Right hindlimb (tissue), 1 donor: ENCODE measurements around the gene SAMD14.

ENCODE experiments used
- DNase-seq: peaks from one replicate; pipeline ENCODE4 v3.0.0-alpha.2; 2018

Gene SAMD14

DNA sequence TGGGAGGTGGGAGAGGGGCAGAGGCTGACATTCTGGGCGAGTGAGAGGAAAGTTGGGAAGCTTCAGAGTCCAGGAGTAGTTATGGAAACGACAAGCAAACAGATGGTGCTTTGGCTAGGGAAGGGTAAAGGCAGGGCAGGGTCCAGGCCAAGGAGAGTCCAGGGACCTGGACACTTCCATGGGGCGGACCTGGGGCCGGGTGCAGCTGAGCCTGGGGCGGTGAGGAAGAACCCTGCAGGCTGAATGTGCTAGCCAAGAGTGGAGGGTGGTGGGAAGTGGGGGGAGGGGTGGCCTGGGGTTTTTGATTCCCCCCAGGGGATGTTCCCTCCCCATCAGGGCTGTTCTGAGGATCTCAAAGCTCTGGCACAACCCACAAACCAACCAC is 17.9 kb upstream of the SAMD14 start:
- DNase-seq = no peak

DNA sequence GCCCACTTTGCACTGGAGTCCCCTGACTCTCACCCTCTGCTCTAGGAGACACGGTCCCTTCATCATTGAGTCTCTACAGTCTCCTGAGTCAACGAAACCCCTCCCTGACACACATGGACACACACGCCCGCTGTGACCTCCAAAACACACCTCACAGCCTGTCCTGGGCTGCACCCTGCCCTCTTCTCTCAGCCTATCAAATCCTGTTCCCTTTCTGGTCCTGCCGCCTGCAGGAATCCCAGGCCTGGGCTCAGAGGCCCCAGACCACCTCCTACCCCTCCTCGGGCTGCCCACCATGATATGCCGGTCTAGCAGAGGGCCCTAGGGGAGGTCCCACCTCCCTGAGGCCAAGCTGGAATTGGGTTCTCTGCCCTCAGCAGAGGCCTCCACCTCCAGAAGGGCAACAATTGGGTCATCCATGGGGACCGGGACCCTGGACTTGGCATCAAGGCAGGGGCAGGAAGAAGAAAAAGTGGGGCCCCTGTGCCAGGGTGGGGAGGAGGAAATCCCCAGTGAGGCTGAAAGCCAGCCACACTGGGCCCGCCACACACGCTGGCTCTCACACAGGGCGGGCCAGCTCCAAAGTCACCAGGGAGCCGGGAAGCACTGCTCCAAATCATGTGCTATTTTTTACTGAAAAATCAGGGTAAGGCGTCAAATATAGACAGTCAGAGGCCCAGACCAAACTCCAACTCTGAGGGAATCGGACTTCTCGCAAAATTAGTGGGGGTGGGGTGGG is 17.1 kb upstream of the SAMD14 start:
- peak; percentile 21 for DNase-seq

DNA sequence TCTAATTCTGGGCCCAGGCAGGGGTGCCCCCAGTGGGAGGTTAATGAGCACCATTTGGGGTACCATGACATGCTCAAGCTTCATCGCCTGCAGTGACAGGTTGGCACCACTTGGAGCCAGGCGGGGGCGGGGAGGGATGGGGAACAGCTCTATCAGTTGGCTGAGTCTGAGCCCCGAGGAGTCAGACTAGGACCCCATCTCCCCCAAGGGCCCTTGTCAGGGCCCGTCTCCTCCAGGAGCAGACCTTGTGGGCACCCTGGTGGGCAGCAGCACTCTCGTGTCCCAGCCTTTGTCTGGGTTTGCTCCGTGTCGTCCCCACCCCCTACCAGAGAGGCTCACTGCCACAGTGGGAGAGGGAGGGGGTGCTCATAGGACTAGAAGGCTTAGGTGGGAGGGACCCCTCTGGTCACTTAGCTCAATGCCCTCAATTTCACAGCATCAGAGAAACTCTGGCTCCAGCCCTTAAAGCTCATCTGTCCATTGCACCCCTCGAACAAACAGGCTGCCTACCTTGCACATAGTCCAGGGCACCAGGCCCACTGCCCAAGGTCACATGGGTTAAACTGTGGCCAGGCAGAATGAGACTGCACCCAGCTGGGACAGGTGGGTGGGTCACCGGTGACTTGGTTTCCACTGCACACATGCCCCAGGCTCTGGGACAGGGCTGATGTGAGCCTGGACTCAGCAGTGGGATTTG is 16.4 kb upstream of the SAMD14 start:
- DNase-seq = peak; percentile 18

DNA sequence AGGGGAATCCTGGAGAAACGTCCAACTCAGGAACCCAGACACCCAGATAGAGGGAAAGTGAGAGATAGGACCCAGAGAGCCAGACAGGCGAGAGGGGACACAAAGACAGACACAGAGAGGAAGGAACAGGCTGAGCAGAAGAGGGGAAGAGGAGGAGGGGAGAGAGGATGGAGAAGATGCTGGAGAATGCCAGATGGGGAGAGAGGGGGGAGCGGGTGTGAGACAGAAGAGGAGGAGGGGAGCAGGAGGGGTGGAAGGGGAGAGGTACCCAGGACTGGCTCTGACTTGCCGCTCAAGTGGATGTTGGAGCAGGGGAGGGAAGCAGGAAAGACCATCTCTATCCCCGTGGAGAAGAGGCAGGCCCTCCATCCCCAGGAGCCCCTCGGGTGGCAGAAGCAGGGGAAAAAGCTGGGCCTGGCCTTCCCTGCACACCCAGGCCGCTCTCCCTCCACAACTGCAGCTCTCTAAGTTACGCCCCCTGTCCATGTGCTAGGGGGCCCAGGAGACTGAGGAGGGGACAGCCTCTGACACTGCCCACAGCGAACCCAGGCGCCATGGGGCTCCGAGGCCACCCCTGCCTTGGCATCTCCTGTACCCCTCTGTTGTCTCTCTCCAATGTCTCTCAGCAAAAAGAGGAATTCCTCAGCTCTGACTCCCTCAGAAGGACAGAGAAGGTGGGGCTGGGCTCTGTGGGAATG is 15.7 kb upstream of the SAMD14 start:
- peak; percentile 24 for DNase-seq

DNA sequence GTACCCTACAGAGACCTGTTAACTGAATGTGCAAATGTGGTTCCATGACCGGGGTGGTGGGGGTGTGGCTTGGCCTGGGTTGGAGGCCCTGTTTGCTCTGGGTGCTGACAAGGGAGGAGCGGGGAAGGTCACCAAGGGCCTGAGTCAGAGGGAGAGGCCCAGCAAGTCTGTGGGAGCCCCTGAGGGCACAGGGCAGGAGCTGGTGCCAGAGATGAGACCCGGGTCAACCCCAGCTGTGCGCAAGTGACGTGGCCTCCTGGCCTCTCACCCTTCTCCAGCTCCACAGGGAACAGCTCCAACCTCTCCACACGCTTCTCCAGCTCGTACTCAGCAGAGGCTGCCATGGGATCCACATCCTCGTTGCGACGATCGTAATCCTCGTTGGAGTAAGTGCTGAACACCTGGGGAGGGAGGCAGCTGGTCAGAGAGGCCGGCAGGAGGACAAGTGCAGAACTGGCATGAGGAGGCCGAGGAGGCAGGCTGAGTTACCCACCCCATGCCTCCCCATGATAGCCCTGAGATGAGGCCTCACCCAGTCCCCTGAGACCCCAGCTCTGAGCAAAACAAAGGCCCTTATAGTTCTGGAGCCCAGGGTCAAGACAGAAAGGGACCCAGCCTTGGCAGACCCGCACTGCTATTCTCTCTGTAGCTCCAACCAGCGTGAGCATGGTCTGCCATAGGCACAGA is 15.0 kb upstream of the SAMD14 start:
- DNase-seq = peak; percentile 19

DNA sequence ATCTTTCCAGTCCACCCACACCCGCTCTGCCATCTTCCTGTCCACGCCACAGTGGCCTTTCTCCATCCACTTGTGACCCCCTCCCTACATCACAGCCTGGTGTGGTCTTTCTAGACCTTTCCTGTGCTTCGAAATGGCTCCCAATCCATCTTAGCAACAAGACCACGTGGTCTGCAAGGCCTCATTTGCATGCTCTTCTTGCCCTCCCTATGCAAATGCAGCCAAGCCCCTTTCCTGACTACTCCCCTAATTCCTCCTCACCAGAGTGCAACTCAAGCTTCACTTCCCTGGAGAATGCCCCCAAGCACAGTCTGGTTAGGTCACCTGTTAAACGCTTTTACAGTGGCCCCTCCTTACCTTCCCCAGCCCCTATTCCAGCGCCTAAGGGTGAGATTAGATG is 14.4 kb upstream of the SAMD14 start:
- no peak for DNase-seq

DNA sequence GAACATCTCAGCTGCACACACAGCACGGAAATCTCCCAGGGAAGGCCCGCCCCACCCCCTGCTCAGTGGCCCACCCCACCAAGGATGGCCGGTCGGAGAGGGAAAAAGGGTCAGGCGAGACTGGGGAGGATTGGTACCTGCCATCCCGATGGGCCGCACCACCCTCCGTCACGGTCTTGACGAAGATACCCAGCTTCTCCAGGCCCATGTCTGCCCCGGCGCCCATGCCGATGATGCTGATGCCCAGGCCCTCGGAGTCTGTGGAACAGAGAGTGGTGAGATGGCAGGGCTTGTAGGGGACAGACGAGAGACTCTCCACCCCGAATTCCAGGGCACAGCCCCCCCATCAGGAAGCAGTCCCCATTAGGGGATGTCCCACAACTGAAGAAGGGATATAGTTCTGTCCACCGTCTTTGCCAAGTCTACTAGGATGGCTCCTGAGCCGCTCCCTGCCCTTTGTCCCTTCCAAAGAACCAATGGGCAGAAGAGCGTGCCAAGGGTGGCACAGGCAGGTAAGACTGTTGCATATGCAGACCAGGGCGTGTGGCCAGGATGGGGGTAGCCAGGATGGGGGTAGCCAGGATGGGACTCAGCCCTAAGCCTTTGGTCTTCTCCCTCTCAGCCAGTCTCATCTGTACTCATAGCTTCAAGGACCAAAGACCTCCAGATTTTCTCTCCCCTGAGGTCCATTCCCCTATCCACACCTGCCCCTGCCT is 13.7 kb upstream of the SAMD14 start:
- no peak for DNase-seq

DNA sequence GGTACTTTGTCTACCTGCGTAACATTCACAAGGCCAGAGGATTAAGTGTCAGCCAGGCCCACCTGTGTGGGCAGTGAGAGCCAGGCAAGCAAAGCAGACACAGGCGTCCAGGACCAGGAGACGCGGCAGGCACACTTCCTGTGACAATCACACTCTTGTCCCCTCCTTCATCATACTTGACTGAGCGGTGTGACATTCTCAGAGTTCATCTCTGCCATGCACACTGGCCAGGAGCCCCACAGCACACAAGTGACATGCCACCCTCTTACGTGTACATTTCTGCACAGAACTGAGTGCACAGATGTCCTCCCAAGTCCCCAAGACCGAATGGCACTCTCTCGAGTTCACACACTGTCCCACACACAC is 11.8 kb upstream of the SAMD14 start:
- DNase-seq = no peak

DNA sequence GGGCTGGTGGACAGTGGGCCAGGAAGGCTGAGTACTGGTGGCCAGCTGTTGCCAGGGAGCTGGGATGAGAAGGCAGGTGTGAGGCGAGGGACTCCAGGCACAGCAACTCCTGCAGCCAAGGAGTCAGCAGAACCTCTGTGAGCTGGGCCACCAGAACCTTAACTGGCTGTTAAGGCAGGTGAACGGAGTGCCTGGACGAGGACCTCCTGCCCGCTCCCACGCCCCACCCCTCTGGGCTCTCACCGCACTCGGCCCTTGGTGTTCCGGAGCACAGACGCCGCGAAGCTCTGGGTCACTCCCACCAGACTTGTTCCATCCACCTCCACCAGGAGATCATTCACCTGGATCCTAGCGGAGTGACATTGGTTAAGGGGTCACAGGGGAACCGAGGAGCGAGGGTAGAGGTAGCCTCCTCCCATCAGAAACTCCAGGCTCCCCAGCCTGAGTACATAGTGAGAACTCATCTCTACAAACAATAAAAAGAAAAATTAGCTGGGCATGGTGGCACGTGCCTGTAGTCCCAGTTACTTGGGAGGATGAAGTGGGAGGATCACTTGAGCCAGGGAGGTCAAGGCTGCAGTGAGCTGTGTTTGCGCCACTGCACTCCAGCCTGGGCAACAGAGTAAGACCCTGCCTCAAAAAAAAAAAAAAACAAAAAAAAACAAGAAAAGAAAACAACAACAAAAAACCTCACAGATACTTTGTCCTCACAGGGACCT is 11.2 kb upstream of the SAMD14 start:
- DNase-seq = no peak

DNA sequence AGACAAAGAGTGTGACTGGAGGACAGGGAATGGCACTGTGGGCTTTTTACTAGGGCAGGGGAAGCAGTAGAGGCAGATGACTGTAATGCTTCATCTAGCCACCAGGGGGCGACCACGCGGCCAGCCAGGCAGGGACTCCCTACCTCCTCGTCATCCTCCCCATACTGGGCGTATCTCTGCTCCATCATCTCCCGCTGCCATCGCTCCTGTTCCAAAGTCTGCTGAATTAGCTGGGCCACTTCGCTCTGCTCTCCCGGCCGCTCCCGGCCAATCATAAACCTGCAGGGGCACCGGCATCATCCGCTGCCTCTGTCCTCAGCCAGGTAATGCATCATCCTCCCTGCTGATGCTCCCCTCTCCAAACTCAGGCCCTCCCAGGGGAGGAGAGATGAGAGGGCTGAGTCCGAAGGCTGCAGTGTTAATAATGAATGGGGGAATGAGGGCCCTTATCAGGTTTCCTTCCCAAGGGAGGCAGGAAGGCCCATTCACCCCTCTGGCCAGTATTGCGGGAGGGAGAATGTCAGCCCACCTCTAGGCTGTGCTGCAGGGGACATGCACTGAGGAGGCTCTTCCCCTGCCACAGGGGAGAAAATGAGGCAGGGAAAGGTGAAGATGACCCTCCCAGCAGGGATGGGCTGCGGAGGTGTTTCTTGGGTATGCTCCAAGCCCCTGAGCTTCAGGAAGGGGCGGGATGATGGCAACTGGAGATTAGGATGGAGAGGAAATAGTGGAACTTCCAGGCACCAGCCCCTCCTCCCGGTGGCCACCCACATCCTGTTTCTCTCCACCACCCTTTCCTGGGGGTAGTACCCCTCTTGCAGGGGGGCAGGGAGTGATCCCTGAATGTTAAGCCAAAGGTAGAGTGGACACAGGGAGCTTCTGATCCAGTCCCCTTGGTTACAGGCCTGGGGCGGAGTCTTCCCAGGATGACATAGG is 10.3 kb upstream of the SAMD14 start:
- peak; percentile 82 for DNase-seq

DNA sequence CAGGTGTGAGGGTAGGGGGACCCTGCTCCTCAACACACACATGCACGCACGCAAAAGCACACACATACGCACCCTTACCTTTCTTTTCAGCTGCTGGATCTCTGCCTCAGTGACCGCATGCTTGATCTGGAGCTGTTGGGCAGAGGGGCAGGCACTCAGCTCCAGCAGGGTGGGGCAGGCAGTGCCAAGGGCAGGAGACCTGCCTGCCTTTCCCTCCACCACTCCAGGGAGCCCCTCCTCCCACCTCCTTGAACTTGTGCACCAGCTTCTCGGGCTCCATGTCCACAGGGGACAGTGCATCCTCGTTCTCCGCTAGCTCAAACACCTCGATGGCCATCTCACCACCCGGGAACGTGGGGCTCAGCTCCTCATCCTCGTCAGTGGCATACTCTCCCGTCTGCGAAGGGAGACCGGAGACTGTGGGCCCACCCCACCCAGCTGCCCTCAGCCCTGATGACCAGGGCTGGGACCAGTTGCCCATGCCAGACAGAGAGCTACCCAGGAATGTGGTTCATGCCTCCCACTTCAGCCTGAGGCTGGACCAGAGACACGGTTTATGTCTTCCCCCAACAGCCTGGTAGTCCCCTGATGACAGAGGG is 9.3 kb upstream of the SAMD14 start:
- no peak for DNase-seq

DNA sequence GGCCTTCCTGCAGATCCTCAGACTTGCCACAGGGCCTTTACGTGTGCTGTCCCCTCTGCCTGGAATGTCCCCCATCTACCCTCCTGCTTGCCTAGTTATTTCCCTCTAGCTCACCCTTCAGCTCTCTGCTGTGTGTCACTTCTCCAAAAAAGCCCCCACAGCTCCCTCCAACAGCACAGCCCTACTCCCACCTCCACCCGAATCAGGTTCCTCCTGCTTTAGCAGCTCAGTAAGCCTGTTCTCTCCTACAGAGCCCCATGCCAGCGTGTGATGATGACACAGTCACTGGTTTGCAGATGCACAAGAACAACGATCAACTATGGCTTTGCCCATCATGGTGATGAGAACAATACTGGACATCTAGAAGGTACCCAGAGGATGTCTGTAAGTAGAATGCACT is 7.1 kb upstream of the SAMD14 start:
- DNase-seq = no peak

DNA sequence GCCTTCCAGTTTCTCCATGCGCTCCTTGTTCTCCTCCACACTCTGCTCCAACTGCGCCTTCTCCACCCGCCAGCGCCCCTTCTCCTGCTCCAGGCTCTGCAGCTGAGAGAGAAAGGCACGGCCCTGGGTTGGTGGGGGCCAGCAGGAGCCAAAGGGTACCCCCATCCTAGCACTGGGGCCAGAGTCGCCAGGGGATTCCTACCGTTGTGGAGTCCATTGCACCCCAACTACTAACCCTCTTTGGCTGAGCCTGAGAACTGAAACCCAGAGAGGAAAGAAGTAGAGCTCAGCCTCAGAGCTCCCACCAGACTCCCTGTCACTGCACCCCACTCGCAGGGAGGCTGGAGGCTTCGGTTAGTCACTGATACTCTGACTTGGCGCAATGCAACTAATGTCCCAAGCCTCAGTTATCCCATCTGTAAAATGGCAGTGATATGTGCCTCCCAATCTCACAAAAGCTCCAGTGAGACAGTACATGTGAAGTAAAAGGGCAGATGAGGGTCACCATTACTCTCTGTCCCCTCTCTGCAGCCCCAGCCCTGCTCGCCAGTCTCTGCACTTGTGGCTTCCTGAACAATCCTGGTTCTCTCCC is 6.2 kb upstream of the SAMD14 start:
- DNase-seq = no peak

DNA sequence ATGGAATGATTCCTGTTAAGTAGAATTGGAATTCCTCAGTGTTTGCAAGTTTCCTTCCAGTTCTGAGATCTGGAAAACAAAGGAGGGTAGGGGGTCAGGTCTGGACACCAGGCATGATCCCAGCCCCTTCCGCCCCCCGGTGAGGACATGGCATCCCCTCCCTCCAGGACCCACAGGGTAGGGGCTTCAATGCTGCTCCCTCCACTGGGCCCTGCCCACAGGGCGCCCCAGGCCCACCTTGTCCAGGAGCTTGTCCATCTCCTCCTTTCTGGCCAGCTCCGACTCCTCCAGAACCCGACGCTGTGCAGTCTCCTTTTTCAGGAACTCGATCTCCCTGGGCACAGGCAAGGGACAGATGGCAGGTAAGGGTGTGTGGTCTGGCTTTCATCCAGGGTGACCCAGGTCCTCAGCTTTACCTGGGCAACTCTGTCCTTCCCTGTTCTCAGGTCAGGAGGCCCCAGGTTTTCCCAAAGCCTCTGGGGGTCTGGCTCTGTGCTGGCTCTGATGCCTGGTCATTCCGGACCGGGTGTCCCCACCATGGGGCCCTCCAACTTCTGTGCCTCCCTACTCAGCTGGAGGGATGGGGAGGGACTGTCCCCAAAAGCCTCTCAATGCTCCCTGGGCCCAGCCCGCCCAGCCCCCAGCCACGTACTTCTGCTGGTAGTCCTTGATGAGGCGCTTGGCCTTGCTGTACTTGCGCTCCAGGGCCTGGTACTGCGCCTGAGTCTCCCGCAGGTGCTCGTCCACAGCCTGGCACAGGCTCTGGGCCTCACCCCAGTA is 5.5 kb upstream of the SAMD14 start:
- no peak for DNase-seq

DNA sequence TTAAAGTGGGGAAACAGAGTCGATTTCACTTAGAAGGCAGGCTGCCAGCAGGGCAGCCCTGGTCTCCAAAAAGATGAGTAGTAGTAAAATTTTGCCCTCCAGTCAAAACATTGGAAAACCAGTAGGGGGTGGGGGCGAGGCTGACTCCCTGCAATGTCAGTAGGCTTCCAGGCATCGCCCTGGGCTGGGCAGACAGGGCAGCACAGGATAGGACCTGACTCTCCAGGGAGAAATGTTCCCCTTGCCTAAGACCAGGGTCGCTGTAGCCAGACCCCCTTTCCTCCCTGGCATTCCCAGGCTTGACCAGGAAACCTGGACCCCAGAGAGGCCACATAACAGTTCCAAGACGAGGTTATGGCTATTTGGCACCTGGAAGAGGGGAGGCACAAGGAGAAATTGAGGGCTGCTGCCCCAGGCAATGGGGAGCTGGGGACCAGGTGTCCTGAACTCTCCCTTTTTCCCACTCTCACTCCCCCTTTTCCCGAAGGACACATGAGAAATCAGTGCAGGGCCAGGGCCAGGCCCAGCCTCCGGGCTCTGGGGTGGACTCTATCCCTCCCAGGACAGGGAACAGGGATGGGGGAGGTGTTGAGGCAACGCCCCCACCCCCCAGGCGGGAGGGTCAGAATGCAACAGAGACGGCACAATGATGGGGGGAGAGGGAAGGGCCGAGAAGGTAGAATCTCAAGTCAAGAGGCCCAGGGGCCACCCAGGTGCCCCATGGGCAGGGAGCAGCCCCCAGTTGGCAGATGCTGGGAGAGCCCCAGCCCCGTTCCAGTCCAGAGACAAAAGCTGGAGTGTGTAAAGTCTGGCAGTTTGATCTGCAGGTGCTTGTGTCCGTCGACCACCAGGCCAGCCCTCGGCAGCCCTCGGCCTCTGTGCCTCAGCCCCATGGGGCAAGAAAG is 4.5 kb upstream of the SAMD14 start:
- no peak for DNase-seq

DNA sequence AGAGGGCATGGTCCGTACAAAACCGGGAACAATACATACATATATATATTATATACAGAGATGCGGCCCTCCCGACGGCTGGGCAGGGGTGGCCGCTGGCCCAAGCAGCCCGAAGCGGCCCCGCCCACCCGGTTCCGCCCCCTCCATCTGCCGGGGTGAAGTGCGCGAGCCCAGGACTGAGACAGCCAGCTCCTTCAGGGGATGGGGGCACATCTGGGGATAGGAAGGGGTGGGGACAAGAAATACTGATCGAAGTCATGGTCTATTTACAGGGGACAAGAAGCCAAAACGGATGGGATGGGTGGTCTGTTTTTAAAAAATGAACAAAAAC is 3.8 kb upstream of the SAMD14 start:
- DNase-seq = no peak

DNA sequence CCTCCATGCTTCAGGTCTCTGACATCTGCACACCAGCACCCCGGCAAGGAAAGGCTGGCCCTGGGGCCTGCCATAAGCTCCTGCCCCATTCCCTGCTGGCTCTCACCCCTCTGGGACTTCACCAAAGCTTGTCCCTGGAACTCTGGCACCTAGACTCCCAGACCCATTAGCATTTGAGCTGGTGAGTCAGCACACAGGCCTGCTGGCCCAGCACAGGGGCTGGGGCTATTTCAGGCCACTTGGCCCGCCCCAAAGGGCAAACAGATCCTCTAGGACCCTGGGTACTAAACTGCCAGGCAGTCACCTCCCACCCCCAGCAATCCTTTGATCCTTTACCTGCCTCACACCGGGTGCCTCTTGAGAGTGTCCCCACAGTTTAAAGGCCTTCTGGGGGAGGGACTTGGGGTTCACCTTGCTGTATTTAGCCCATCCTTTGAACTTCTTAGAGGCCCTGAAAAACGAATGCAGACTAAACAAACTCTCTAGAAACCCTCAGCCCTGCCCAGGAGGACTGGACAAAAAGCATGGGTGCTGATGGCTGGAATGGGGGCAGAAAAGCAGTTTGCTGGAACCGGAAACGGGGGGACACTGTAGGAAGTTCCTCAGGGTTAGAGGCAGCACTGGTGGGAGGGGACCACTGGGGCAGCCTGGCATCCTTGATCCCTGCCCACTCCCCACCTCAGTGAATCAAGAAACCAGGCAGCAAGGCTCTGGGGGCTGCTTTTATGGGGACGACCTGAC is 3.2 kb upstream of the SAMD14 start:
- no peak for DNase-seq
